Breast epithelium (tissue), 4 donors: Measurements from ENCODE around the gene C4BPA. TPM values are rescaled to one million over a fixed set of nuclear protein-coding genes. Genes with fewer than 3 reads are reported as not detected.

Experiments used
- DNase-seq, 2 donors: peaks; one replicate each; pipeline ENCODE4 v3.0.0-alpha.2; 2019; ENCODE audit warnings: low spot score in 2 of 2
- H3K27ac ChIP-seq, 2 donors: fragments of 200-600 bp; sonication (generic) in 1 of 2; one replicate each; pipeline ENCODE4 v1.5.1; 2016 to 2019; ENCODE audit warnings: mild to moderate bottlenecking in 1 of 2
- H3K27me3 ChIP-seq, 2 donors: fragments of 200-600 bp; sonication (generic) in 1 of 2; one replicate each; pipeline versions ENCODE4 v1.5.1 to v1.6.0; 2017 to 2019; ENCODE audit warnings: control low read depth in 1 of 2, mild to moderate bottlenecking in 1 of 2
- H3K36me3 ChIP-seq: fragments of 200-600 bp; one replicate; pipeline ENCODE4 v1.5.1; 2019
- H3K4me1 ChIP-seq, 2 donors: fragments of 200-600 bp; sonication (generic); one replicate each; pipeline ENCODE4 v1.5.1; 2016 to 2019; ENCODE audit warnings: control low read depth in 1 of 2
- H3K4me3 ChIP-seq, 3 donors: fragments of 200-600 bp; sonication (generic); 1 replicate in 2 of 3; 2 replicates in 1 of 3; pipeline ENCODE4 v1.5.1; 2016 to 2019; ENCODE audit warnings: mild to moderate bottlenecking in 3 of 3, moderate library complexity in 2 of 3
- H3K9me3 ChIP-seq, 2 donors: fragments of 200-600 bp; sonication (generic) in 1 of 2; one replicate each; pipeline ENCODE4 v1.5.1; 2016 to 2019; ENCODE audit warnings: control low read depth in 1 of 2
- POLR2A ChIP-seq: fragments of 450-650 bp; IDR thresholded peaks from one replicate; pipeline ENCODE4 v1.6.1; 2016; ENCODE audit warnings: antibody characterized with exemption, mild to moderate bottlenecking, moderate library complexity
- POLR2AphosphoS5 ChIP-seq, 3 donors: sonication (generic); formaldehyde crosslinking; IDR thresholded peaks; one replicate each; pipeline ENCODE4 v1.6.1; 2017; ENCODE audit warnings: antibody characterized with exemption in 3 of 3
- intact Hi-C: fragments of 100-400 bp; cut with DNase I; formaldehyde crosslinking; loops from one replicate; pipeline ENCODE4 v1.15.1; 2023; ENCODE audit warnings: low total_unique reads
- total RNA-seq, 3 donors: library from RNA; depleted of rRNA; stranded (reverse); fragments of >200 nt; gene quantifications; one replicate each; pipeline ENCODE4 v1.1.0, GENCODE V29; 2016
- TF ChIP-seq, protein P1 (sequence below), 3 donors: fragments of 450-650 bp; IDR thresholded peaks; one replicate each; pipeline ENCODE4 v1.5.1; 2016 to 2017; ENCODE audit warnings: antibody characterized with exemption in 3 of 3, mild to moderate bottlenecking in 3 of 3, moderate library complexity in 3 of 3

C4BPA gene
- total RNA-seq, 3 donors from 2014 or later = 6.4 to 7.5 TPM; not detected in 1

DNA sequence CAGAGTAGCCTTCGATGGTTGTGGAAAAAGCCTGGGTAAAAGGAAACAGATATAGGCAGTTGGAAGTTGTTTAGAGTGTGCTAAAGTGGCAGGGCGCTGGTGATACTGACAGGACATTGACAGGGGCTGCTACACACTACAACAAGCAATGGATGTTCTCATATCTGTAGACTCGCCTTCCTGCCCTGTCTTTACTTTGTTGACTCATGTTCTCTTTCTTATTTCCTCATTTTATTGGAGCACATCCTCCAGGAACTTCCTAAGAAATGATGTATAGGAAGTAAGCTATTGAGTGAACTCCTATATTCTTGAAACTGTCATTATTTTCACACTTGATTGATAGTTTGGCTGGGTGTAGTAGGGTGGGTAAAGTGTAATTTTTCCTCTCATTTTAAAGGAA lies 51.0 kb downstream of the C4BPA start:
- DNase-seq = no peak
- H3K4me1 ChIP-seq = no peaks in the 10 kb centered on the region
- H3K36me3 ChIP-seq = no peaks in the 10 kb centered on the region
- no peak for TF ChIP-seq POLR2AphosphoS5 (IDR thresholded peaks at IDR 0.05)
- TF ChIP-seq, protein P1, sequence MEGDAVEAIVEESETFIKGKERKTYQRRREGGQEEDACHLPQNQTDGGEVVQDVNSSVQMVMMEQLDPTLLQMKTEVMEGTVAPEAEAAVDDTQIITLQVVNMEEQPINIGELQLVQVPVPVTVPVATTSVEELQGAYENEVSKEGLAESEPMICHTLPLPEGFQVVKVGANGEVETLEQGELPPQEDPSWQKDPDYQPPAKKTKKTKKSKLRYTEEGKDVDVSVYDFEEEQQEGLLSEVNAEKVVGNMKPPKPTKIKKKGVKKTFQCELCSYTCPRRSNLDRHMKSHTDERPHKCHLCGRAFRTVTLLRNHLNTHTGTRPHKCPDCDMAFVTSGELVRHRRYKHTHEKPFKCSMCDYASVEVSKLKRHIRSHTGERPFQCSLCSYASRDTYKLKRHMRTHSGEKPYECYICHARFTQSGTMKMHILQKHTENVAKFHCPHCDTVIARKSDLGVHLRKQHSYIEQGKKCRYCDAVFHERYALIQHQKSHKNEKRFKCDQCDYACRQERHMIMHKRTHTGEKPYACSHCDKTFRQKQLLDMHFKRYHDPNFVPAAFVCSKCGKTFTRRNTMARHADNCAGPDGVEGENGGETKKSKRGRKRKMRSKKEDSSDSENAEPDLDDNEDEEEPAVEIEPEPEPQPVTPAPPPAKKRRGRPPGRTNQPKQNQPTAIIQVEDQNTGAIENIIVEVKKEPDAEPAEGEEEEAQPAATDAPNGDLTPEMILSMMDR (IDR thresholded peaks at IDR 0.05) = no peak
- TF ChIP-seq POLR2A = no peak
- H3K27me3 ChIP-seq = no peaks in the 10 kb centered on the region
- H3K27ac ChIP-seq = no peak overlapping the region
- no peak overlapping the region for H3K4me3 ChIP-seq
- H3K9me3 ChIP-seq = peaks cover 8 to 21% of the 10 kb centered on the region in 2 donors
- intact Hi-C loops = no loop called here

DNA sequence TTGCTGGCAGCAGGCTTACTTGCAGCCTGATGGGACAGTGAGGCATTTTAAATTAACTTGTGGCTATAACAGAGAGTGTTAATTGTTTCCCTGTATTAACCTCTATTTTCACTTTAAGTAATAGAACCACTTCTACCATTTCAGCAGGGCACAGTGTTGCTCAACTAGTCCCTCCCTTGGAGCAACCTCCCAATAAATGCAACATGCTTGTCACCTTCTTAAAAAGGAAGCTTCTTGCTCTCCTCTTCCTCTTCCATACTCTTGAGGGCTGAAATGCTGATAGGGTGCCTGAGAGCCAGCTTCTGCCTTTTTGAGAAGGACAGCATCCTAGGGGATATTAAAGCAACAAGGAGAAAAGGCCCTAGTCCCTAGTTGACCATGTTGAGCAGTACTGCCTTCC lies 52.1 kb downstream of the C4BPA start:
- Histone ChIP-seq H3K27me3 (no peaks in the 10 kb centered on the region), H3K9me3 (peaks cover 8 to 19% of the 10 kb centered on the region in 2 donors), H3K4me3 (no peak overlapping the region), H3K4me1 (no peaks in the 10 kb centered on the region), H3K27ac (no peak overlapping the region), H3K36me3 (no peaks in the 10 kb centered on the region)
- intact Hi-C loops = no loop called here
- TF ChIP-seq POLR2AphosphoS5 (IDR thresholded peaks at IDR 0.05) = no peak
- TF ChIP-seq, protein P1 (IDR thresholded peaks at IDR 0.05) = no peak
- no peak for TF ChIP-seq POLR2A
- DNase-seq = no peak

DNA sequence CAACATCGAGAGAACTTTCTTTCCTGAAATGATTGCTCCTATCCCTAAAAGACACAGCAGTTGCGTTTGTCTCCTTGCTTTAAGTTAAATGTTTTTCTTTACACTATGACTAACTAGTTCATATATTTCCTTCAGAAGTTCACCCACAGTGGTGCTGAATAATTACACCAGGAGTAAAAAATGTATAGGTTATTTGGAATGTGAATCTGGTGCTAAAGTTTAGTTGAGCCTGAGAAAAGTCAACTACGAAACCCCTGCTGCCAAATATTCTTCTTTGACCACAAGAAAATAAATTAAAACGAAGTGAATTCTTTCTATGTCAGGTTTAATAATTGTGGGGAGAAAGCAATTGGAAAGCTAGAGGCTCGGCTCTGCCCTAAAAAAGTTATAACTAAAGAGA lies 52.8 kb downstream of the C4BPA start:
- DNase-seq = no peak
- TF ChIP-seq, protein P1 (IDR thresholded peaks at IDR 0.05) = no peak
- TF ChIP-seq POLR2AphosphoS5 (IDR thresholded peaks at IDR 0.05) = no peak
- TF ChIP-seq POLR2A = no peak
- intact Hi-C loops = no loop called here
- H3K4me1 ChIP-seq = no peaks in the 10 kb centered on the region
- H3K4me3 ChIP-seq = no peak overlapping the region
- no peaks in the 10 kb centered on the region for H3K36me3 ChIP-seq
- no peak overlapping the region for H3K27ac ChIP-seq
- H3K27me3 ChIP-seq = no peaks in the 10 kb centered on the region
- H3K9me3 ChIP-seq = peaks cover 6 to 11% of the 10 kb centered on the region in 2 donors

DNA sequence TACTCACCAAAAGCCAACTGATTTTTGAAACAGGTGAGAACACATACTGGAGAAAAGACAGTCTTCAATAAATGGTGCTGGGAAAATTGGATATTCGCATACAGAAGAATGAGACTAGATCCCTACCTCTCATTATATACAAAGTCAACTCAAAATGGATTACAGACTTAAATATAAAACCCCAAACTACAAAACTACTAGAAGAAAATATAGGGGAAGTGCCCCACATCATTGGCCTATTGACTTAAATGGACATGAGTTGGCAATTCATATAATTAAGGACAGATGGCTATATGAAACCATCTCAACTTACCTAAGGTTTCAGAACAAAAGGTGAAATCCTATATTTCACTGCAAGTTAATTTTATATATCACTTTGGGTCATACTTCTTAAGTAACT lies 60.1 kb downstream of the C4BPA start:
- intact Hi-C loops = no loop called here
- no peak for DNase-seq
- H3K9me3 ChIP-seq = no peaks in the 10 kb centered on the region
- H3K4me1 ChIP-seq = no peaks in the 10 kb centered on the region
- no peak overlapping the region for H3K4me3 ChIP-seq
- no peaks in the 10 kb centered on the region for H3K27me3 ChIP-seq
- H3K36me3 ChIP-seq = no peaks in the 10 kb centered on the region
- TF ChIP-seq POLR2AphosphoS5 (IDR thresholded peaks at IDR 0.05) = no peak
- H3K27ac ChIP-seq = no peak overlapping the region

DNA sequence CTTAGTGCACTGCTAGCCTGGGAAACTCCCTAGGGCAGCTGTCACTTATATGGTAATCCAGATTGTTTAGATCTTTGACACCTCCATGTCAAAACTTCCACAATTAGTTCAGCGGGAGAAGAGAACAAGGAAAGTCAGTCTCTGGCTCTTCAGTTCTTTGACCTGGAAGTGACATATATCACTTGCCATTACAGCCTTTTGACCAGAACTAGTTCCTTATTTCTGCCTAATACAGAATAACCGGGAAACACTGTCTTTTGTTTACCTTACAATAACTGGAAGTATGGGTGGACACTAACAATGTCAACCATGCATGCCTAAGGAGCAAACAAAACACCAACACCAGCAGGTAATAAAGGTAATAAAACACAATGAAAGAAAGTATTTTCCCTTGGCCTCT lies 68.3 kb downstream of the C4BPA start:
- intact Hi-C loops = no loop called here
- H3K27ac ChIP-seq = no peak overlapping the region
- no peak overlapping the region for H3K4me3 ChIP-seq
- no peak for DNase-seq
- H3K9me3 ChIP-seq = no peaks in the 10 kb centered on the region
- H3K36me3 ChIP-seq = no peaks in the 10 kb centered on the region
- no peaks in the 10 kb centered on the region for H3K4me1 ChIP-seq
- TF ChIP-seq POLR2A (no peak), POLR2AphosphoS5 (IDR thresholded peaks at IDR 0.05) (no peak)
- TF ChIP-seq, protein P1 (IDR thresholded peaks at IDR 0.05) = no peak
- no peaks in the 10 kb centered on the region for H3K27me3 ChIP-seq

DNA sequence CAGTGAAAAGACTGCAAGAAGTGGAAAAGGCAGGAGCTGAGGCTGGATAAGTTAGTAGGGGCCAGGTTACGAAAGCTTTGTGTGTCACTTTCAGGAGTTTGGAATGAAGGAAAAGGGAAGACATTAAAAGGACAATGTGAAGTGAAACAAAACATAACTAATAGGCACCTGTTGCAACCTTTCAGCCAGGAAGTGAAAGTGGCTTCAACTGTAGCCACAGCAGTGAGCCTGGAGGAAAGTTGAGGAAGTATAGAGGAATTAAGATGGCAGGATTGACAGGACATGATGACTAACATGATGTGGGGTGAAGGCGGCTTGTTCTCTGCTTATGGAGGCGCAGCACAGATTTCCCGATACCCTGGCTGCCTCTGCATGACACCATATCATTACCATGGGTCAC lies 68.9 kb downstream of the C4BPA start:
- H3K27me3 ChIP-seq = no peaks in the 10 kb centered on the region
- no peaks in the 10 kb centered on the region for H3K36me3 ChIP-seq
- H3K4me3 ChIP-seq = no peak overlapping the region
- no peak for DNase-seq
- no peaks in the 10 kb centered on the region for H3K9me3 ChIP-seq
- TF ChIP-seq POLR2AphosphoS5 (IDR thresholded peaks at IDR 0.05) (no peak), POLR2A (no peak)
- TF ChIP-seq, protein P1 (IDR thresholded peaks at IDR 0.05) = no peak
- H3K27ac ChIP-seq = no peak overlapping the region
- no peaks in the 10 kb centered on the region for H3K4me1 ChIP-seq
- intact Hi-C loops = no loop called here
